ENCODE measurements around the gene ENAH.

ENAH gene

DNA sequence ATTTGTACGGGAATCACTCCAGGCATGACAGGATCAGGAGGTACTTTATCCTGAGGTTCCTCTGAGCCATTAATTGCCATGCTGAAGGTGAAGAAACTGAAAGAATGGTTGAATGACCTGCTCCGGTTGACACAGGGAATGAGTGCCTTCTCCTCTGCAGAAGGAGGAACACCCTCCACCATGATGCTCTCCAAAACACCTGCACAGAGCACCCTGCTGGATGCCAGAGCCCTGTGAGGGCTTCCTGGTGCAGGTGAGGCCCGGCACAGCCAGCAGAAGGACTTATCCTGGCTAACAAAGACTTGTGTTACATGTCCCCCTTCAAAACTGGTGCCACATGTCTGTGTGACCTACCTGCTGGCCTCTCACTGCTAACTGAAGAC is 210.8 kb downstream of the ENAH start:
- Mint-ChIP-seq H3K27me3 (ENCODE audit: low read depth) (peaks cover 3% of the 10 kb centered on the region), H3K9me3 (peaks cover 4% of the 10 kb centered on the region), H3K36me3 (ENCODE audit: low read depth) (peaks cover 9% of the 10 kb centered on the region), H3K4me1 (ENCODE audit: low read depth) (peaks cover 54% of the 10 kb centered on the region), H3K27ac (peak overlapping the region; percentile 87), H3K4me3 (peak overlapping the region; percentile 71)
- DNase-seq (ENCODE audit: low spot score): no peak

DNA sequence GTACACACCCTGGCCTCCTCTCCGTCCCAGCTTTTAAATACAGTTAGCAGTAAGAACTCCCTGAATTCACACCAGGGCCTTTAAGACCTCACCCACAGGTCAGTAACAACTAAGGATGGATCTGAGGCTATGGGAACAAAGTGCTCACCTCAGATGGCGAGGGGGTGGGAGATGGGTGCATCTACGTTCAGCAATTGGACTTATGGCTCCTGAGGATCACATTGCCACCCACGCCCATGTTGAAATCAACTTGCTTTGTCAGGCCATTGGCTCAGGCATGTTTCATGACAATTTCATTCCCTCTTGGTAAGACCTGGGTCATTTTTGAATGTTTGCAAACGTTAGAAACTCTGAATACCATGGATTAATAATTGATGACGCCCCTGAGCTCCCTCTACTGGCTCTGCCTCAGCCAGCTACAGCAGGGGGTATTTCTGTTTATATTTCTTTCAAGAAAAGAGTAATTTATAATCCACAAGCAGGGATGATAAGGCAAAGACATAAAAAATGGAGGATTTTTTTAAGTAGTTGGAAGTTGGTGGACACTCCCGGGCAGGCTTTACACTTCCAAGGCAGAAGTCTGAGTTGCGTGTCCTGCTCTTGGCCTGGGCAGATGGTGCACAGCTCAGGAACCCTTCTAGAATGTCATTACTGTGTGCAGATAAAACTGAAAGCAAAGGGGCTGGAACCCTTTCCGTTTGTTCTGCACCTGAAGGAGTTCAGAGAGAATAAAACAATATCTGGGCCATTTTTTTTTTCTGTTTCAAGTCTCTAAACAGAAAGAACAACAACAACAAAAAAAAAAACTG is 211.4 kb downstream of the ENAH start:
- peak overlapping the region; percentile 71 for H3K4me3 Mint-ChIP-seq
- peaks cover 55% of the 10 kb centered on the region for H3K4me1 Mint-ChIP-seq (ENCODE audit: low read depth)
- DNase-seq (ENCODE audit: low spot score): no peak
- H3K36me3 Mint-ChIP-seq (ENCODE audit: low read depth): peaks cover 9% of the 10 kb centered on the region
- H3K9me3 Mint-ChIP-seq: peaks cover 4% of the 10 kb centered on the region
- peaks cover 3% of the 10 kb centered on the region for H3K27me3 Mint-ChIP-seq (ENCODE audit: low read depth)
- peak overlapping the region; percentile 87 for H3K27ac Mint-ChIP-seq

GRCh38 chr1:225440380-225441221 is 212.3 kb downstream of the ENAH start:
- DNase-seq (ENCODE audit: low spot score): no peak
- H3K9me3 Mint-ChIP-seq: peaks cover 4% of the 10 kb centered on the region
- peaks cover 51% of the 10 kb centered on the region for H3K4me1 Mint-ChIP-seq (ENCODE audit: low read depth)
- H3K4me3 Mint-ChIP-seq: no peak overlapping the region
- H3K27me3 Mint-ChIP-seq (ENCODE audit: low read depth): peaks cover 3% of the 10 kb centered on the region
- no peak overlapping the region for H3K27ac Mint-ChIP-seq
- H3K36me3 Mint-ChIP-seq (ENCODE audit: low read depth): peaks cover 9% of the 10 kb centered on the region

DNA sequence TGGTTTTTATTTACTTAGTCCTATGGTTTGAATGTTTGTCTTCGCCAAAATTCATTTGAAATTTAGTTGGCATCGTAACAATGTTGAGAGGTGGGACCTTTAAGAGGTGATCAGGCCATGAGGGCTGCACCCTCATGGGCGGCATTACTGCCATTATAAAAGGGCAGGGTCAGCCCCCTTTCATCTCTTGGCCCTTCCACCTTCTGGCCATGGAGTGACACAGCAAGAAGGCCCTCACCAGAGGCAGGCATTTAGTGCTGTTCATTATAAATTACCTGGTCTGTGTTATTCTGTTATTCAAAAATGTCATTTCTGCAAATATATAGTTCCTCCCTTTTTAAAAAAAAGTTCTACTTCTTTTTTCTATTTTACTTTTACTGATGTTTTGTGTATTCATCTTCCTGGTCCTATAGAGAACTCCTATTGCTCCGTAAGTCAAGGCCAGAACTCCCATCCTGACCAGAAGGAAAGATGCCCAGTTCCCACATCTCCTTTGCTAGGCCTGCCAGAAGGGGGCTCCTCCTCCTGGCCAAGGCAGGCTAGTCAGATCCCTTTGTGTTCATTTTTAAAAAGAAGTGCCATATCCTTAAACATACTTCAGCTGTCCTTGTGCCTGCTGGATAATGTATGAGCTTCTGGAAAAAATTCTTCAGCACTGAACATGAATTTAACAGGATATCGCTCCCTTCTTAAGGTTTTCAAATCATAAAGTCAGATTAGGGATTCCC is 215.0 kb downstream of the ENAH start:
- H3K4me1 Mint-ChIP-seq (ENCODE audit: low read depth): peaks cover 30% of the 10 kb centered on the region
- no peaks in the 10 kb centered on the region for H3K36me3 Mint-ChIP-seq (ENCODE audit: low read depth)
- H3K27ac Mint-ChIP-seq: no peak overlapping the region
- DNase-seq (ENCODE audit: low spot score): no peak
- H3K4me3 Mint-ChIP-seq: no peak overlapping the region
- no peaks in the 10 kb centered on the region for H3K9me3 Mint-ChIP-seq
- no peaks in the 10 kb centered on the region for H3K27me3 Mint-ChIP-seq (ENCODE audit: low read depth)
